Keratinocyte (primary cell): Measurements from ENCODE around the gene SETD6.

Experiments
- CTCF ChIP-seq, 3 experiments: IDR thresholded peaks in 1 of 3; conservative IDR thresholded peaks in 1 of 3; optimal IDR thresholded peaks in 1 of 3; 2 replicates in 2 of 3; 3 replicates in 1 of 3; pipeline versions ENCODE3 to v1.5.1; 2011; ENCODE audit warnings: low read length in 3 of 3, mild to moderate bottlenecking in 3 of 3, moderate library complexity in 2 of 3, control low read depth in 1 of 3, inconsistent platforms in 1 of 3; ENCODE audit not compliant: insufficient read depth in 2 of 3; ENCODE audit errors: extremely low read depth in 1 of 3
- EZH2 ChIP-seq: IDR thresholded peaks from one replicate; pipeline ENCODE4 v1.6.1; 2012; ENCODE audit warnings: inconsistent platforms, mild to moderate bottlenecking, low read length, moderate library complexity

GRCh38 chr16:58474296-58474695 is 41.0 kb upstream of the SETD6 start:
- TF ChIP-seq CTCF (optimal IDR thresholded peaks at IDR 0.05 in 1 of 3, IDR thresholded peaks at IDR 0.05 in 1 of 3, conservative IDR thresholded peaks at IDR 0.05 in 1 of 3; ENCODE audit: extremely low read depth in 1 of 3, insufficient read depth in 2 of 3, low read length in 3 of 3) (no peak), EZH2 (no peak)
